OCI-LY1 (cell line): Measurements from ENCODE around the gene GSG1L.

Experiments used
- EZH2 ChIP-seq: fragments of 200-600 bp; sonication (generic), shearing (Covaris generic); IDR thresholded peaks from 2 replicates; pipeline ENCODE4 v1.8.0; 2017; ENCODE audit warnings: borderline replicate concordance, mixed run types, mild to moderate bottlenecking, antibody characterized with exemption, low read length, moderate library complexity, mixed read lengths
- TF ChIP-seq, protein P1 (sequence below): fragments of 200-600 bp; sonication (generic), shearing (Covaris generic); IDR thresholded peaks from 2 replicates; pipeline ENCODE4 v1.5.1; 2017; ENCODE audit warnings: mild to moderate bottlenecking, antibody characterized with exemption, low read length, moderate library complexity, mixed read lengths

DNA sequence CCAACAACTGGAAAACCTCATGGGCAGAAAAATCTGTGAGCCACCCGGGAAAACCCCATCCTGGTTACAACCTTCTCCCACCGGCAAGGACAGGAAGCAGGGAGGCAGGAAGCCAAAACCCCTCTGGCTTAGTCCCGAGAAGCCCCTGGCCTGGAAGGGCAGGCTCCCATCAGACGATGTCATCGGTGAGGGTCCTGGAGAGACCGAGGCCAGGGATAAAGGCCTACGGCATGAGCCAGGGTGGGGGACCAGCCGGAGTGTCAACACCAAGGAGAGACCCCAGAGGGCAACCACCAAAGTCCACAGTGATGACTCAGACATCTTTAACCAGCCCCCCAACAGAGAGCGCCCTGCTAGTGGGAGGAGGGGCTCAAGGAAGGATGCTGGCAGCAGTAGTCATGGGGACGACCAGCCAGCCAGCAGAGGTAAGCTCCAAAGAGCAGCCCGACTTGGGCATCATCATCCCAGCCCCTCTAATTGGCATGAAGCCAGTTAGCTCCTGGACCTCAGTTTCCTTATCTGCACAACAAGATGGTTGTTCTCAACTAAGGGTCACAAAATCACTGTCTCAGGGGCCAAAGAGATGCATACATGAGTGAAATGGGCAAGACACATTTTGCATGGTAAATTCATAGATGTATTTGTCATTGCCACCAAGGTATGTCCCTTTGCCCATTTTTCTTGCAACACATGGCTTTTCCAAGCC is 322.9 kb downstream of the GSG1L start:
- TF ChIP-seq EZH2 = no peak
- TF ChIP-seq, protein P1, sequence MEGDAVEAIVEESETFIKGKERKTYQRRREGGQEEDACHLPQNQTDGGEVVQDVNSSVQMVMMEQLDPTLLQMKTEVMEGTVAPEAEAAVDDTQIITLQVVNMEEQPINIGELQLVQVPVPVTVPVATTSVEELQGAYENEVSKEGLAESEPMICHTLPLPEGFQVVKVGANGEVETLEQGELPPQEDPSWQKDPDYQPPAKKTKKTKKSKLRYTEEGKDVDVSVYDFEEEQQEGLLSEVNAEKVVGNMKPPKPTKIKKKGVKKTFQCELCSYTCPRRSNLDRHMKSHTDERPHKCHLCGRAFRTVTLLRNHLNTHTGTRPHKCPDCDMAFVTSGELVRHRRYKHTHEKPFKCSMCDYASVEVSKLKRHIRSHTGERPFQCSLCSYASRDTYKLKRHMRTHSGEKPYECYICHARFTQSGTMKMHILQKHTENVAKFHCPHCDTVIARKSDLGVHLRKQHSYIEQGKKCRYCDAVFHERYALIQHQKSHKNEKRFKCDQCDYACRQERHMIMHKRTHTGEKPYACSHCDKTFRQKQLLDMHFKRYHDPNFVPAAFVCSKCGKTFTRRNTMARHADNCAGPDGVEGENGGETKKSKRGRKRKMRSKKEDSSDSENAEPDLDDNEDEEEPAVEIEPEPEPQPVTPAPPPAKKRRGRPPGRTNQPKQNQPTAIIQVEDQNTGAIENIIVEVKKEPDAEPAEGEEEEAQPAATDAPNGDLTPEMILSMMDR = no peak
